HG03025 (cell line): ENCODE measurements around the gene ANKRD22.

ENCODE experiments used
- ATAC-seq: cut with Tn5 transposase; IDR thresholded peaks from one replicate; pipeline ENCODE4 v1.9.1; 2021; ENCODE audit warnings: mild to moderate bottlenecking, moderate library complexity; ENCODE audit not compliant: unreplicated experiment, low FRiP score

The ANKRD22 gene

GRCh38 chr10:88879534-88880281, 28.1 kb upstream of the ANKRD22 start, which contains the start of gene STAMBPL1:
Gene STAMBPL1, plus strand, starts transcription at chr10:88880245. Its CDS starts 21,464 bp downstream, at chr10:88901709.
- ATAC-seq: peak; percentile 48

GRCh38 chr10:88877298-88877697, 25.7 kb upstream of the ANKRD22 start:
- ATAC-seq: no peak

DNA sequence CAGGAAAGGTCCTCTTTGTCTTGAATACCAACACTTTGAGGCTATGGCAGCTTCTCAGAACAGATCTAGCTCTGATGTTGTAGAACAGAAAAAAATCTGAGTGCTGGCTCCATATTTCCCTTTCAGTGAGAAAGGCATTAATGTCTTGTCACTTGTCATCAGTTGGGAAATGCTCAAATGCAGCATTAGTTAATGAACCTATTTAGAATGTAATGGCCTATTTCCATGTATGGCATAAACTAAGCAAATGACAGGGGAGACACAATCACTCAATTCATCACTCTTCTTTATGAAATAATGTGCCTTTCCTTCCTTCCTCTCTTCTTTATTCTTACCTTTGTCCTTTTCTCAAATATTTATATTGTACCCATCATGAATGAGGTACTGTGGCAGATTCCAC, 23.4 kb upstream of the ANKRD22 start:
- ATAC-seq: no peak

GRCh38 chr10:88874281-88874680, 22.6 kb upstream of the ANKRD22 start:
- ATAC-seq: no peak

DNA sequence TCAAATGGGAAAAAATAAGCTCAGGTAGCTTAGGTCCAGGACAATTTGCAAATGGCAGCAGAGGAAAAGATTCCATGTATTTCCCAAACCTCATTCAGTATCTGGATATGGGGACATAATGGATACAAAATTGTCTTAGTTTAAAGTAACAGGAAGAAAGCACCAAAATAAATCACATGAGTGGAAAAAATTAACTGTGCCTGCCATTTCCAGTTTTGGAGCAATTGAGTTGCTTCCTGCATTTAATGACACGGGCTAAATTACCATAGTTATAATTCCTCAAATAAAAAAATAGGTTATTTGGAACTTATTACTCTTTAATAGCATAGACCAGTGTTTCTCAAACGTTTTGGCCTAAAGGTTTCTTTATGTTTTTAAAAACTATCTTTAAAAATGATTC, 22.1 kb upstream of the ANKRD22 start:
- no peak for ATAC-seq

- no peak for ATAC-seq
These were observed 18.4 kb upstream of the ANKRD22 start for GRCh38 chr10:88870089-88870488.

GRCh38 chr10:88866454-88866853, 14.8 kb upstream of the ANKRD22 start:
- ATAC-seq: no peak

- no peak for ATAC-seq
These were observed 13.7 kb upstream of the ANKRD22 start for GRCh38 chr10:88865281-88865876.

- ATAC-seq: no peak
These were observed 9.4 kb upstream of the ANKRD22 start for GRCh38 chr10:88861036-88861435.

- no peak for ATAC-seq
These were observed 6.8 kb upstream of the ANKRD22 start for GRCh38 chr10:88858491-88858890.

- no peak for ATAC-seq
These were observed 6.2 kb upstream of the ANKRD22 start for GRCh38 chr10:88857831-88858230.

- no peak for ATAC-seq
These were observed 3.0 kb upstream of the ANKRD22 start for GRCh38 chr10:88854684-88855083.

- no peak for ATAC-seq
These were observed 1.7 kb upstream of the ANKRD22 start for GRCh38 chr10:88853155-88853881.

- ATAC-seq: no peak
These were observed 683 bp upstream of the ANKRD22 start for GRCh38 chr10:88852327-88852726.

- no peak for ATAC-seq
These were observed 932 bp downstream of the ANKRD22 start for GRCh38 chr10:88850712-88851111.

GRCh38 chr10:88849234-88849633, 2.4 kb downstream of the ANKRD22 start:
- no peak for ATAC-seq

DNA sequence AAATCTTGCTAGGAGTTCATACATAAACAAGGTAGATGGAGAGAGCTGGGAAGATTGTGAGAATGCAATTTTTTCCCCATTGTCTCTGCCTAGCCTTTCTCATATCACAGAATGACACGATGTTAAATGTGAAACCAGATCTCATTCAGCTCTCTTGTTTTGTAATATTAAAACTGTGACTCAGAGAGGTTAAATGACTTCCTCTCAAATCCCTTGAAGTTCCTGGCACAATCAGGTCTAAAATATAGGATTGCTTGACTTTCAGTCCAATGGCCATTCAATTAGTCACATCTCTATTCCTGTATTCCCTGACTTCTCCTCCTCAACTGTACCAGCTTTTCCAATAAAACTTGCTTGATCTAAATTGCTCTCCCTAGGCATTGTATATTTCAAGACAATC, 3.1 kb downstream of the ANKRD22 start:
- ATAC-seq: no peak

DNA sequence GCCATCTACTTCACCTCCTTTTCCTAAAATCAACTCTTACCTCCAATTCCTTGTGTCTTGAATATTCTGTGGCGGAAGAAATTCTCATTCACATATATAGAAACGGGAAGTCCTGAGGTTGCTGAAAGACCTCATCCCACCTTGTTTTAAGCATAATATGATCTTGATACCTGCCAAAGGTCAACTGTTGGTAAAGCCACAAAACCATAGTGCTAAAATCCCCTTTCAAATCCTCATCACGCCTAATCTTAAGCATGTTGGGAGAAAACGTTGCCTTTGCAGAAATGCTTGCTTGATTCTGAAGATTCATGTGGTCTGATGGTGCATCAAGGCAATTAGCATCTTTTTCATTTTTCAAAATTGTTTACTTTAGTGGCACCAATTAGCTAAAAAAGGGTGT, 8.5 kb downstream of the ANKRD22 start:
- ATAC-seq: no peak

DNA sequence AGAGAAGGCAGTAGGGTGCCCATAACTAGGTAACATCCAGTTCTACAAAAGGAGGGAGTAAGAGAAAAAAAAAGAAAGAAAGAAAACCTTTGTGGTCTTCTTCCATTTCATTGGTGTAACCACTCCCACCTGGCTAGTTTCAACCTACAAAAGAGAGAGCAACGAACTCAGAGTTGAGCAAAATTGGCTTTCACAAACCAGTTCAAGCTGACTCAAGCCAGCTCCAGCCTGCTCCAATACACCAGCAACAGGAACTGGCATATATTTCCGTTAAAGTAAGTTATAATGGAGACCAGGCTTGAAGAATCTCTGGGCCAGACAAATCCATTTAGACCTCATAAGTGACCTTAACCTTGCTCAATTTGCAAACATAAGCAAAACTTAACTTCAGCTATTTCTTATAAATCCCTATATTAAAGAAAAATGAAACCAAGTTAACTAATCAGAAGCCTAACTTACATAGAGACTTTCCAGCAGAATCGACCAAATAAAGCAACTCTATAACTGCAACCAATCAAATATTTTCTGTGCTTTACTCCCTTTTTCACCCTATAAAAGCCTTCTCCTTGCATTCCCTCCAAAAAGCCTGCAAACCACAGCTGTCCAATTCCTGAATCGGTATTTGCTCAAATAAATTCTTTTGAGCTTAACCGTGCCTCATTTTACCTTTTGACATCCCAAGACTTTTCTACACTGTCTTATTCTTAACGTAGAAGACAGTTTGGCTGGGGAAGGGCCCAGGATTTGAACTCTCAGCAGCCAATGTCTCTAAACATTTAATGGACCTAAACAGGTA, 10.1 kb downstream of the ANKRD22 start:
- no peak for ATAC-seq

DNA sequence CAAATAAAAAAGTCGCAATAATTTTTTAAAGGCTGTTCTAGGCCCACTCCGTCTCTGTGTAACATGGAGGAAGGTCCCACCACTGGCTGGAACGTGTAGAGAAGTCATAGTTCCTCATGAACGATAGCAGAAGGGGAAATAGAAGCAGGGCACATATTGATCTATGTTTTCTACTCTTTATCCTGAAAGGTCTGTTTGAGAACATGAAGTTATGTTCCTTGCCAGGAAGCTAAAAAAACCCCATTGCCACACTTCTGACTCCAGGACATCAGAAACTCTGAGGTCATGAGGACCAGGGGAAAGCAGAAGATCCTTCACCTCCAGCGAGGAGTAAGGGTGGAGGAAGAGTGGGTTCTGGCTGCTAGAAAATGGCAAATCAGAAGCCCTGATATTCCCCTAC, 10.8 kb downstream of the ANKRD22 start:
- no peak for ATAC-seq

GRCh38 chr10:88840104-88840503, 11.5 kb downstream of the ANKRD22 start:
- no peak for ATAC-seq
